ENCODE results near the gene CAPRIN1.
"Not testable (repeated sequence)": the region's sequence is repeated elsewhere in the genome, so short reads cannot be mapped to it uniquely, and the experiment has no call there.

CAPRIN1 gene

DNA sequence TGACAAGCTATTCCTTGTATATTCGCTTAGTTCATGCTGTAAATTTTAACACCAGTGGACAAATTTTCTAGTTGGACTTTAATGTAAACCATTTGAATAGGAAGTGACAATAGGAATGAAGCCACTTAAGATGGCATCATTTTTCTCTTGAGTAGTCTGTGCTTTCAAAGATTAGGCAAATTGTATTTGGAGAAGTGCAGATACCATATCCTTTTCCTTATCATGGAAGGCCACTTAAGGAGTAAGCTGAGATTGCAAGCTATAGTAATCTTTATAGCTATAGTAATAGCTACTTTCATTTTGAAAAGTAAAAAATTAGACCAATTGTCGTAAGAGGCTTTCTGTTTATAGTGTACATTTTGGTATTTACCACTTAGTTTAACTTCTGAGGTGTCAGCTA is 12.8 kb downstream of the CAPRIN1 start:
- TF ChIP-seq, protein P1, sequence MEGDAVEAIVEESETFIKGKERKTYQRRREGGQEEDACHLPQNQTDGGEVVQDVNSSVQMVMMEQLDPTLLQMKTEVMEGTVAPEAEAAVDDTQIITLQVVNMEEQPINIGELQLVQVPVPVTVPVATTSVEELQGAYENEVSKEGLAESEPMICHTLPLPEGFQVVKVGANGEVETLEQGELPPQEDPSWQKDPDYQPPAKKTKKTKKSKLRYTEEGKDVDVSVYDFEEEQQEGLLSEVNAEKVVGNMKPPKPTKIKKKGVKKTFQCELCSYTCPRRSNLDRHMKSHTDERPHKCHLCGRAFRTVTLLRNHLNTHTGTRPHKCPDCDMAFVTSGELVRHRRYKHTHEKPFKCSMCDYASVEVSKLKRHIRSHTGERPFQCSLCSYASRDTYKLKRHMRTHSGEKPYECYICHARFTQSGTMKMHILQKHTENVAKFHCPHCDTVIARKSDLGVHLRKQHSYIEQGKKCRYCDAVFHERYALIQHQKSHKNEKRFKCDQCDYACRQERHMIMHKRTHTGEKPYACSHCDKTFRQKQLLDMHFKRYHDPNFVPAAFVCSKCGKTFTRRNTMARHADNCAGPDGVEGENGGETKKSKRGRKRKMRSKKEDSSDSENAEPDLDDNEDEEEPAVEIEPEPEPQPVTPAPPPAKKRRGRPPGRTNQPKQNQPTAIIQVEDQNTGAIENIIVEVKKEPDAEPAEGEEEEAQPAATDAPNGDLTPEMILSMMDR (IDR thresholded peaks at IDR 0.05; ENCODE audit: low read depth, low read length) = no peak

DNA sequence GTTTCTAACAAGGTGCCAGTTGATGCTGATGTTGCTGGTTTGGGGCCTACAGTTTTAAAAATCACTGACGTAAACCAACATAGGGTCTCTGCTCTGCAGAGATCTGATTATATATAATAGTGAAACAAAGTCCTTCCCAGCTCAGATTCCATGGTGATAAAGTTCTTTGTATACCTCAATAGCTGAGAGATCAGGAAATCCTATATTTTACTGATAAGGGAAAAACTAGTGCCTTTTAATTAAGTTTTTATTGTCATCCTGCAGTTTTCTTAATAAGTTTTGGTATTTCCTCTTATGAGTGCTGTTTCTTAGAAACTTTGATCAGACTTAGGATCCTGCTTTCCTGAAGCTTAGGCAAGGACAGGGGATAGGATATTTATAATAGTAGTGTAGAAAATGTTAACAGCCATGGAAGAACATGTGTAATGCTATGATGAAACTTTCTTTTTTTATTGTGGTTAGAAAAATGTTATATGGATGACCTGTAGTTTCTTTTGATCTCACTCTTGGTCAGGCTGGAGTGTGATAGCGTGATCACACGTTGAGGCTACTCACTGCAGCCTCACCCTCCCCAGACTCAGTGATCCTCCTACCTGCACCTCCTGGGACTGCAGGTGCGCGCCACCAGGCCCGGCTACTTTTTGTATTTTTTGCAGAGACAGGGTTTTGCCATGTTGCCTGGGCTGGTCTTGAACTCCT is 14.1 kb downstream of the CAPRIN1 start:
- TF ChIP-seq, protein P1 (IDR thresholded peaks at IDR 0.05; ENCODE audit: low read depth, low read length) = peak; percentile 16; the same call in 1 of the 2 replicates
- no peak overlapping the region for H3K4me3 ChIP-seq (ENCODE audit: low read depth, low read length)

More for the DNA sequence above, 12.8 kb downstream of the CAPRIN1 start:
- no peak overlapping the region for H3K4me3 ChIP-seq (ENCODE audit: low read depth, low read length)

DNA sequence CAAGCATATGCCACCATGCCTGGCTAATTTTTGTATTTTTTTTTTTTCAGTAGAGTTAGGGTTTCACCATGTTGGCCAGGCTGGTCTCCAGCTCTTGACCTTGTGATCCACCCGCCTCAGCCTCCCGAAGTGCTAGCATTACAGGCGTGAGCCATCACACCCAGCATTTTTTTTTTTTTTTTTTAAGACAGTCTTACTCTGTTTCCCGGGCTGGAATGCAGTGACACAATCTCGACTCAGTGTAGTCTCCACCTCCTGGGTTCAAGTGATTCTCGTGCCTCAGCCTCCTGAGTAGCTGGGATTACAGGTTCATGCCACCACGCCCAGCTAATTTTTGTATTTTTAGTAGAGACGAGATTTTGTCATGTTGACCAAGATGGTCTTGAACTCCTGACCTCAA is 15.2 kb downstream of the CAPRIN1 start:
- H3K4me3 ChIP-seq (ENCODE audit: low read depth, low read length) = not testable (repeated sequence)

DNA sequence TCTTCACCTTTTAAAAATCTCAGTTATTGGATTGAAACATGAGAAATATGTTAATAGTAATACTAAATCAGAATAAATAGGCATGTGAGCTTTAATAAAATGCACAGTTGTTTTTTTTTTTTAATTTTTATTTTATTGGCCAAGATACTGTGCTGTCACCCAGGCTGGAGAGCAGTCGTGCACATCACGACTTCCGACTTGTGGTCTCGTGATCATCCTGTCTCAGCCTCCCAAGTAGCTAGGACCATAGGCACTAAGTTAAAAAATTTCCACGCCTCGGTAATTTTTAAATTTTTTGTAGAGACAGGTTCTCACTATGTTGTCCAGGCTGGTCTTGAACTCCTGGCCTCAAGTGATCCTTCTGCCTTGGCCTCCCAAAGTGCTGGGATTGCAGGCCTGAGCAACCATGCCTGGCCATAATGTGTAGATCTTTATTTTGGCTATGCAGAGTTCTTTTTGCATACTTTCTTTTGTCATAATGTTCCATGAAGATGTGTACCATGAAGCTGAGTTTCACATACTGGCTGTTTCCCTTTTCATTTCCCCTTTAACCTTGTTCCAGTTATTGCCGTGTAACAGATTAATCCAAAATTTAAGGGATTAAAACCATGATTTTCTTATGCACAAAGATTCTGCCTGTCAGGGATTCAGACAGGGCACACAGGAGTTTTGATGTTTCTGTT is 16.0 kb downstream of the CAPRIN1 start:
- H3K4me3 ChIP-seq (ENCODE audit: low read depth, low read length) = no peak overlapping the region
- TF ChIP-seq, protein P1 (IDR thresholded peaks at IDR 0.05; ENCODE audit: low read depth, low read length) = no peak

DNA sequence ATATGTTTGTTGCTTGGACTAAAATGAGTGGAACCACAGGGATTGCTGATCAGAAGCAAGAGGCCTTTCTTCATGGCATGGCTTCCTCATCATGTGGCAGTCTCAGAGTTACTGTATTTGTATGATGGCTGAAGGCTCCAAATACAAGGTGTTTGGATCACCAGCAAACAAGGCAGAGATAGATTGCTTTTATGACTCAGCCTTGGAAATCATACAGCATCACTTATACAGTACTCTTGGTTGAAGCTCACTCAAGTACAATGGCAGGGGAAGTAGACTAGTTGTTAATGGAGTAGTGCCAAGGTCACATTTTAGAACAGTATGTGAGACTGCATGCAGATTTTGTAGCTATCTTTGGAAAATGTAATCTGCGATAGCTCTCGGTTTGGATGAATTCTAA is 16.6 kb downstream of the CAPRIN1 start:
- TF ChIP-seq, protein P1 (IDR thresholded peaks at IDR 0.05; ENCODE audit: low read depth, low read length) = no peak
- no peak overlapping the region for H3K4me3 ChIP-seq (ENCODE audit: low read depth, low read length)

DNA sequence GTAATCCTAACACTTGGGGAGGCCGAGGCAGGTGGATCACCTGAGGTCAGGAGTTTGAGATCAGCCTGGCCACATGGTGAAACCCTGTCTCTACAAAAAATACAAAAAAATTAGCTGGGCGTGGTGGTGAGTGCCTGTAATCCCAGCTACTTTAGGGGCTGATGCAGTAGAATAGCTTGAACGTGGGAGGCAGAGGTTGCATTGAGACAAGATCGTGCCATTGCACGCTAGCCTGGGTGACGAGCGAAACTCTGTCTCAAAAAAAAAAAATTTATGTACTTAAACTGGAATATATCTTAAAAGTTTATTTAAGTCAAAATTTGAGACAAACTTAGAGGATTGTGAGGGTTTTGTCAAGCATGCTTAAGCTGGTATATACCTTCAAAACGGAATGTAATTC is 19.8 kb downstream of the CAPRIN1 start:
- H3K4me3 ChIP-seq (ENCODE audit: low read depth, low read length) = not testable (repeated sequence)

DNA sequence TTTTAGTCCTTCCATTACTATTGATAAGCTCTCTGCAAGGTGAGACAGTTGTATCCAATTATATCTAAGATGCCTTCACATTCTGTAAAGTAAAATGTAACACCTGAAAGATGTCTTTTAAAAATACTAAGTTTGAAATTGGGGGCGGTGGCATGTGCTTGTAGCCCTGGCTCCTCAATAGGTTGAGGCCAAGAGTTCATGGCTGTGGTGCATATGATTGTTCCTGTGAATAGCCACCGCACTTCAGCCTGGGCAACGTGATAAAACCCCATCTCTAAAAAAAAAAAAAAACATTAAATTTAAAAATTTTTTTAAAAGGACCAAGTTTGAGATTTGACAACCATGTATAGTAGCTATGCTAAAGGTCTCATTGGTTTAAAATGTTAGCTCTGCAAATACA is 20.5 kb downstream of the CAPRIN1 start:
- H3K4me3 ChIP-seq (ENCODE audit: low read depth, low read length) = no peak overlapping the region
- TF ChIP-seq, protein P1 (IDR thresholded peaks at IDR 0.05; ENCODE audit: low read depth, low read length) = no peak

DNA sequence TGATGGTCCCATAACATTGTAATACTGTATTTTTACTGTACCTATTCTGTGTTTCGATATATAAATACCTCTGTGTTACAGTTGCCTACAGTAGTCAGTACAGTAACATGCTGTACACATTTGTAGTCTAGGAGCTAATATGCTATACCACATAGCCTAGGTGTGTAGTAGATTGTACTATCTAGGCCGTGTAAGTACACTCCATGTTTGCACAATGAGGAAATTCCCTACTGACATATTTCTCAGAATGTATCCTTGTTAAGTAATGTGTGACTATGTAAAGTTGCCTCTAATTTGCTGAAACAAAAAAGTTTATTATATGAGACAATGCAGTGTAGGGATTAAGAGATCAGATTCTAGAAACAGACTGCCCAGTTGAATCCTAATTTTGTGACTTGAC is 21.3 kb downstream of the CAPRIN1 start:
- TF ChIP-seq, protein P1 (IDR thresholded peaks at IDR 0.05; ENCODE audit: low read depth, low read length) = no peak
- H3K4me3 ChIP-seq (ENCODE audit: low read depth, low read length) = no peak overlapping the region
